NCI-H187 treated with DMSO at 0.1 percent for 48 hours (cell line): ENCODE data around the gene ADH5.
"Not testable (repeated sequence)": the region's sequence is repeated elsewhere in the genome, so short reads cannot be mapped to it uniquely, and the experiment has no call there.

Source experiments
- DNase-seq: peaks from one replicate; lab custom pipeline; 2025; lab: John Stamatoyannopoulos, UW

ADH5 gene

GRCh38 chr4:99088481-99089365 is at the start of gene ADH5:
Gene ADH5, minus strand, starts transcription at chr4:99088788. Its CDS starts 88 bp downstream, at chr4:99088700.
- peak; percentile 14 for DNase-seq

DNA sequence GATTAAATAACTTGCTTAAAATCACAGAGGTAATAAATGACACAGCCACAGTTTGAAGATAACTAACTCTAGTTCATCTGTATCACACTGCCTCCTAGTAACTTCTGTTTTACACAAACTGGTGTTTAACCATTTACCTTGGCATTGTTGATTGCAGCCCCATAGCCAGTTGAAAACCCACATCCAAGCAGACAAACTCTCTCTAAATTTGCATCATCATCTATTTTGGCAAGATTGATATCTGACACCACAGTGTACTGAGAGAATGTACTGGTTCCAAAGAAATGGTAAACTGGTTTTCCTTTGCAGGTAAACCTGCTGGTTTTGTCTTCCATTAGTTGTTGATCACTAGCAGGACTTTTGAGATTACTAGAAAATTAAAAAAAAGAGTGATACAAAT is 47.7 kb upstream of the ADH5 start:
- DNase-seq: no peak

GRCh38 chr4:99135541-99136162 is 47.1 kb upstream of the ADH5 start:
- DNase-seq: no peak

DNA sequence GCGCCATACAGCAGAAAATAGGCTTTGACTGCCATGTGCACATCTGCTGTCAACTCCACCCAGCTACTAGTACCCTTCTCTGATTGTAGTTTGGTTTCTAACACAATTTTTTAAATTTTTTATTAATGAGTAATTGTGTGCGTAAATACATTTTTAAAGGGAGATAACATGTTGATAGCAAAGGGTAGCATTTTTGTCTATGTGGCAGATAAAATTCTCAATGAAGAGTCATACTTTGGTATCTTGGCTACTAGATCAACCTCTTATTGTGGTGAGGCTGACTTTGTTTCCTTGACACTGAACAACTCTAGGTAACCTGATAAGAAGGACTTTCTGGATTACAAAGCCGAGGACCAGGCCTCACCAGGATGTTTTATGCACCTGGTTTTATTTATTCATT is 46.0 kb upstream of the ADH5 start:
- no peak for DNase-seq

GRCh38 chr4:99131378-99131777 is 42.8 kb upstream of the ADH5 start:
- DNase-seq: no peak

DNA sequence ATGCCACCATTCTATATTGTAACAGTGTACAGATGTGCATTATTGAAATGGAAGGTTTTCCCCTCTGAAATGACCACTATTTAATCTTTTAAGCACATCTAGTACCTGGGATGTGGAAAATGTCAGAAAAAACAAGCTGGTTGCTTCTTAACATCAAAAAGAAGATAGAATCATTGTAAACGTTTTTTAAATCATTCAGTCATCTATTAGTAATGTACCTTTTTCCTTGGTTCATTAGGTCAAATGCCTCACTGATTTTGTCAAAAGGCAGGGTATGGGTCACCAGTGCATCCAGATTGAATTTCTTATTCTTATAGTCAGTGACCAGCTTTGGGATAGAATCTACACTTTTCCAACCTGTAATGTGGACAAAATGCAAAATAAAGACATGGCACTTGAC is 37.8 kb upstream of the ADH5 start:
- no peak for DNase-seq

GRCh38 chr4:99121008-99121407 is 32.4 kb upstream of the ADH5 start:
- no peak for DNase-seq

DNA sequence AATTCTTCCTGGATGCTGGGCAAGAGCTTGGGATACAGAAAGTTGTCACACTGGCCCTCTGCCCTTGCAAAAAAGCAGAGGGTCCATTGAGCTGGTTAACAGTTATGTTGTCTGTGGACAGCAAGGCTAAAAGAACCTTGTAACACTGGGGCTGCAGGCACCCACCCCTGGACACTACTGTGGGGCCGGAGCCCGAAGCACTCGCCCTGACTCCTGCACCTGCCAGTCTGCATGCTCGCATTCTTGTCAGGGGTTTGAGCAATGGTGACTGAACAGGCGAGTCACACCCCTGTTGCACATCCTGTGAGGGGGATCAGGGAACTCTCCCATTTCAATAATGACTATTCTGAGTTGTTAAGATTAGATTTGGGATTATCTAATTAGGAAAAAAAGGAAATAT is 31.9 kb upstream of the ADH5 start:
- DNase-seq: no peak

DNA sequence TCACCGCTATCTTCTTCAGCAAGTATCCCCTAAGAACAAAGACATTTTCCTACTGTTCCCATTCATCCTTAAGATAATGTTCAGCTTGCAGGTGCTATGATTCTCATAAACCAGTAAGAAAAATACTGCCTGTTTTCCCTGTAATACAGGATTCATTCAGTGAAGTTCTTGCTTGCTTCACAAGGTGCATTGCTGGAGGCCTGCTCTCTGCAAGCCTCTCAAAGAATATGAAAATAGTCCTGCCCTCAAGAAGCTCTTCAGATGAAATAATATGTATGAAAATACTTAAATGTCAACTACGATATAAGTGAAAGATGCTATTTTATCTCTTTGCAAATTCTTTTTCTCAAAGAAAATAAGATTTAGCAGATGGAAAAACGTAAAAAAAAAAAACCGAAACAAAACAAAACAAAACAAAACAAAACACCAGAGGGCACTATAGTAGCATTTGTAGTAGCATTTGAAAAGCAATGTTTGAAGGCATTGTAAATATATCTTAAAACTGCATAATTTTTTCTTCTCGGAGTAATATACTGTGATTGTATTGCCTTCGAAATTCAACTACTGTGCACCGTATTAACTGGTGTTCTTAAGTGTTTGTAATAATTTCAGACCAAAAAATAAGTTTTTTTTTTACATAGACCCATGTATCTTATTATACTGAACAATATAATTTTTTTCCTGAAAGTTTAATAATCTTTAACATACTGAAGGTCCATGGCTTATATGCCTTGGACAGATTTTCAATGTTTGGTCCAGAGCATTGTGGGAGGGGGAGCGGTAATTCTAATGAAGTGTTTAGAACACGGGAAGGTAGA is 29.5 kb upstream of the ADH5 start:
- no peak for DNase-seq

GRCh38 chr4:99117122-99117841 is 28.7 kb upstream of the ADH5 start:
- DNase-seq: not testable (repeated sequence)

GRCh38 chr4:99109286-99109685 is 20.7 kb upstream of the ADH5 start:
- DNase-seq: not testable (repeated sequence)

GRCh38 chr4:99104153-99104552 is 15.6 kb upstream of the ADH5 start:
- no peak for DNase-seq

DNA sequence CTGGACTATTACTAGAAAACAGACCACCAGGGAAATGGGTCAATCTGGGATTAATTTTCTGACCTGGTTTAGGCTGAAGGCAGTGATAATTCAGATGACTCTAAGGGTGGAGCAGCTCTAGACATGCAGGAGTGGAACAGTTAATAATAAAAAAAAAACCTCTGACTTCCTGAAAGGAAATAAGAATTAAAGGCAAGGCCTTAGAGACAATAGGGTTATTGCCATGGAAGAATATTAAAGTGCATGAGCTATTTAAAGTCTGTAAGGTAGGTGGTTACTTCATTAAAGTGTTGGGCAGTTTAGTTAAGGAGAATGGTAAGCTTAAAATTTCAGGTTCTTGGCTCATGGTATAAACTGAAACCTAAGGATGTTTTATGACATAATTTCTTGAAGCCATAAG is 14.6 kb upstream of the ADH5 start:
- no peak for DNase-seq

DNA sequence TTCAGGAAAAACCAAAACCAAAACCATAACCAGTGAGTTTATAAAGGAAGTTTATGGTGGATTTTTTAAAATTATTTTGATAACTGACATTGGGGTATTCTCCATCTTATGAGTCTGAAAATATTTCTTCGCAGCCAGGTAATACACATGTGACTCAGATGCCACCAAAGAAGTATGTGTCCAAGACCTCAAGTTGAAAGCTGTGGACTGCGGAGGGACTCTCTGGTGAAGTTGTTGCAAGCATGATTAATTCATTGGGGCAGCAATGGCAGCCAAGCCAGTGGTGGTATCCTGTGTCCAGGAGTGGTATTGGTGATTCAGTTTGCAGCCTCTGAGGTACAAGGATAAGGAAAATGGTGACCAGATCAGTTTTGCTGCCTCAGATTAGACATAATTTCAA is 14.0 kb upstream of the ADH5 start:
- DNase-seq: no peak

DNA sequence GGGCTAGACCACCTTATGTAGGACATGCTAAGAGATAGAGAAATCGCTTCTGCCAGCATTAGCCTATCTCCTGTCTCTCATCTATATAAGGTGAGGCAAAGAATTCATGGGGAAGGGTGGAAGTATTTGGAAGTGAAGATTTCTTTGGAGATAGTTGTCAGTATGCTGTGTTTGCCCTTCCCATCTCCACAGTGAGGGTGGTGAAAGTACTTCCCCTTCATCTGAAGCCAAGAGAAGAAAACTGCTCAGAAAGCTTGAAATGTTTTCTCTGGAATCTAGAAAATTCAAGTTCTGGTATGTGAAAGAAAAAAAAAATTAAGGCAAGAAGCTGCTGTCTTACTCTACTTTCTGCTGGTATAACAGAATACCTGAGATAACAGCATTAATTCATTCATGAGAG is 12.3 kb upstream of the ADH5 start:
- no peak for DNase-seq

GRCh38 chr4:99099814-99100213 is 11.2 kb upstream of the ADH5 start:
- DNase-seq: not testable (repeated sequence)

GRCh38 chr4:99099311-99099710 is 10.7 kb upstream of the ADH5 start:
- DNase-seq: no peak

DNA sequence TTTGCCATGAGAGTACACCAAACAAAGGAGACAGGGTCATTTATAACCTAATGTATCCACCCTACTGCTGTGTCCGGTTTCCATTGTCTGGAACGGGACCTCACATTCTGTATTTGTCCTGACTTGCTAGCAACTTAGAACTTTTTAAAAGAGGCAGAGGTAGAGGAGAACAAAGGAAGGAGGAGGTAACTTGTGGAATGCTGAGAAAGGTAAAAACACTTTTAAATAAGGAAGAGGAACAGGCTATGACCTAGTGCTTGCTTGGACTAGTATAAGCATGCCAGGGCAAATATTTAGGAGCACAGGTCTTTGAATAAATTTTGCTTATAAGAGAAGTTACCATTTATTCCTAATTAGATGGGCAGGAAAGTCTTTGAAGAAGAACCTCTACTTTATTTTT is 3.3 kb upstream of the ADH5 start:
- not testable (repeated sequence) for DNase-seq

GRCh38 chr4:99091216-99091575 is 2.6 kb upstream of the ADH5 start:
- DNase-seq: no peak

DNA sequence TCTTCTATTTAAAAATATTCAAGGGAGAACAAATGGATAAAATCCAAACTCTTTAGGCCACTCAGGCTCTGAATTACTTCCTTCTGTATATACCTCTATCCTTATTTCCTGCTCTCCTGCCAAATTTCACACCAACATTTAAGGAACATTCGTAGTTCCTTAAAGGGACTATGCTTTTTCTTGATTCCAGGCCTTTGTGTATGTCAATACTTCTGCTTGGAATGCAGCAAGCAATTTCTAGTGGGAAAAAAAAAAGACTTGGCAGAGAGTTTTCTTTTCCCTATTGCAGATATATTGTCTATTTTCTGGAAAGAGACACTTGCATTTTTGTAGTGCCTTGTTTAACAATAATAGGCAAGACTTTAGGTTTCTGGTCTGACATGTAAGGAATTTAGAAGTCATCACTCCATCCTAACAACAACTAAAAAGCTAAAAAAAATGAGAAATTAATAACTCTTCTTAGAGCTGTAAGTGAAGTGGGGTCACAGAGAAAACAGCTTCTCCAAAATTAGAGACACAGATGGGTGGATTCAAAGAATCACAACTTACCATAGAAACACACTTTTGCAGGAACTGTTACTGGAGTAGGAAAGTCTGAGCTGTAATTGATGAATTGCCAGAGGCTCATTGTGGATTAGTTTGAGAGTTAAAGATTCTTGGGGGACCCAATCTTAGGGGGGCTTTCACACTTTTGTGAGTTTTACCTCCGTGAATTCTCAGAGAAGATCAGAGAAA is 2.1 kb upstream of the ADH5 start:
- no peak for DNase-seq

- no peak for DNase-seq
Observed at GRCh38 chr4:99088023-99088449, 552 bp downstream of the ADH5 start.
